H1 (cell line): ENCODE results near the gene SLC28A1. TPM values are rescaled to one million over a fixed set of nuclear protein-coding genes. Genes with fewer than 3 reads are reported as not detected.

Source experiments
- CTCF ChIA-PET: fragments of 300-600 bp; sonication (Branson Sonifier 250); formaldehyde crosslinking; loops from one replicate; lab custom pipeline; 2021; ENCODE audit not compliant: partially characterized antibody; lab: Charles Lee
- POLR2A ChIA-PET: fragments of 300-600 bp; sonication (Branson Sonifier 250); formaldehyde crosslinking; loops from one replicate; lab custom pipeline; 2021; ENCODE audit warnings: inconsistent platforms; ENCODE audit not compliant: partially characterized antibody; lab: Charles Lee
- DNase-seq, 2 experiments: peaks; one replicate each; pipeline versions ENCODE4 v3.0.0 to v3.0.0-alpha.2; 2010 to 2022; ENCODE audit warnings: low spot score in 2 of 2, low read depth in 1 of 2, mixed read lengths in 1 of 2
- FAIRE-seq: peaks from 2 replicates; lab custom pipeline; 2011; peaks lifted over from hg19 to GRCh38; lab: Jason Lieb, UNC
- H2AFZ ChIP-seq: 2 replicates; pipeline ENCODE4 v1.8.1; 2012; ENCODE audit warnings: low read length, inconsistent platforms
- H2AK5ac ChIP-seq: 2 replicates; pipeline ENCODE4 v1.6.1; 2013; ENCODE audit warnings: low read depth, low read length
- H2BK120ac ChIP-seq: replicated peaks from 2 replicates; pipeline ENCODE3; 2013; ENCODE audit warnings: low read depth, low read length, inconsistent platforms
- H2BK12ac ChIP-seq: 2 replicates; pipeline ENCODE4 v1.6.1; 2013; ENCODE audit warnings: low read depth, low read length
- H2BK15ac ChIP-seq: 2 replicates; pipeline ENCODE4 v1.6.1; 2013; ENCODE audit warnings: low read length
- H2BK20ac ChIP-seq: 2 replicates; pipeline ENCODE4 v1.6.1; 2013; ENCODE audit warnings: low read length
- H2BK5ac ChIP-seq: 2 replicates; pipeline ENCODE4 v1.6.1; 2013; ENCODE audit warnings: low read depth, low read length
- H3K14ac ChIP-seq: 2 replicates; pipeline ENCODE4 v1.6.1; 2013; ENCODE audit warnings: inconsistent platforms; ENCODE audit not compliant: insufficient read length
- H3K18ac ChIP-seq: 2 replicates; pipeline ENCODE4 v1.6.1; 2013; ENCODE audit warnings: low read length; ENCODE audit errors: extremely low read depth
- H3K23ac ChIP-seq: 2 replicates; pipeline ENCODE4 v1.6.1; 2013; ENCODE audit warnings: inconsistent platforms; ENCODE audit not compliant: insufficient read length
- H3K23me2 ChIP-seq: 2 replicates; pipeline ENCODE4 v1.6.1; 2013; ENCODE audit warnings: low read depth, low read length
- H3K27ac ChIP-seq: 2 replicates; pipeline ENCODE4 v1.6.1; 2011; ENCODE audit warnings: low read depth, low read length, inconsistent platforms
- H3K27me3 ChIP-seq, 4 experiments: replicated peaks in 1 of 4; 1 replicate in 1 of 4; 2 replicates in 3 of 4; pipeline versions ENCODE4 v1.6.1 to v1.8.1; 2011 to 2013; ENCODE audit warnings: low read length in 3 of 4, mild to moderate bottlenecking in 3 of 4, inconsistent platforms in 2 of 4, mixed read lengths in 2 of 4, moderate library complexity in 1 of 4; ENCODE audit not compliant: control insufficient read depth in 3 of 4, insufficient read depth in 3 of 4; ENCODE audit errors: extremely low read depth in 1 of 4
- H3K36me3 ChIP-seq, 4 experiments: 2 replicates each; pipeline versions ENCODE4 v1.6.1 to v1.8.1; 2011 to 2013; ENCODE audit warnings: mild to moderate bottlenecking in 4 of 4, low read length in 3 of 4, moderate library complexity in 2 of 4, control low read depth in 1 of 4, inconsistent platforms in 1 of 4; ENCODE audit not compliant: insufficient read depth in 4 of 4, control insufficient read depth in 2 of 4
- H3K4ac ChIP-seq: replicated peaks from 2 replicates; pipeline ENCODE3; 2013; ENCODE audit warnings: low read length, low read depth, mixed read lengths, inconsistent platforms; ENCODE audit not compliant: insufficient read length
- H3K4me1 ChIP-seq, 4 experiments: replicated peaks in 1 of 4; 1 replicate in 1 of 4; 2 replicates in 3 of 4; pipeline versions ENCODE4 v1.6.1 to v1.8.1; 2011 to 2013; ENCODE audit warnings: low read length in 3 of 4, inconsistent platforms in 2 of 4, mixed read lengths in 1 of 4; ENCODE audit not compliant: insufficient read depth in 4 of 4, control insufficient read depth in 3 of 4
- H3K4me2 ChIP-seq, 2 experiments: 2 replicates each; pipeline versions ENCODE4 v1.6.1 to v1.8.1; 2011 to 2013; ENCODE audit warnings: low read depth in 2 of 2, low read length in 2 of 2, control low read depth in 1 of 2, inconsistent platforms in 1 of 2, mild to moderate bottlenecking in 1 of 2; ENCODE audit not compliant: insufficient read depth in 1 of 2
- H3K4me3 ChIP-seq, 4 experiments: fragments of 200-600, 300-600 bp in 1 of 4; sonication (generic), shearing (Covaris generic), sonication (Bioruptor Twin) in 1 of 4; 2 replicates each; pipeline versions ENCODE4 v1.5.1 to v1.8.1; 2011 to 2016; ENCODE audit warnings: low read length in 4 of 4, low read depth in 3 of 4, control low read depth in 2 of 4, inconsistent platforms in 2 of 4, mild to moderate bottlenecking in 2 of 4, mixed read lengths in 1 of 4, moderate library complexity in 1 of 4; ENCODE audit not compliant: insufficient read depth in 2 of 4; ENCODE audit errors: extremely low read depth in 1 of 4
- H3K56ac ChIP-seq: replicated peaks from 2 replicates; pipeline ENCODE3; 2013; ENCODE audit warnings: low read depth, mild to moderate bottlenecking, mixed read lengths, low read length, inconsistent platforms; ENCODE audit not compliant: insufficient read length
- H3K79me1 ChIP-seq: 2 replicates; pipeline ENCODE4 v1.6.1; 2013; ENCODE audit warnings: low read depth, low read length, control low read depth
- H3K79me2 ChIP-seq, 2 experiments: 2 replicates each; pipeline versions ENCODE4 v1.6.1 to v1.8.1; 2012 to 2013; ENCODE audit warnings: low read length in 2 of 2, mild to moderate bottlenecking in 2 of 2, inconsistent platforms in 1 of 2; ENCODE audit not compliant: insufficient read depth in 2 of 2, control insufficient read depth in 1 of 2
- H3K9ac ChIP-seq, 4 experiments: replicated peaks in 1 of 4; 1 replicate in 1 of 4; 2 replicates in 3 of 4; pipeline versions ENCODE4 v1.6.1 to v1.8.1; 2011 to 2013; ENCODE audit warnings: low read depth in 3 of 4, low read length in 3 of 4, control low read depth in 2 of 4, mild to moderate bottlenecking in 2 of 4, moderate library complexity in 2 of 4, inconsistent platforms in 1 of 4; ENCODE audit errors: extremely low read depth in 1 of 4
- H3K9me3 ChIP-seq, 2 experiments: 2 replicates each; pipeline versions ENCODE4 v1.6.1 to v1.8.1; 2012 to 2013; ENCODE audit warnings: mild to moderate bottlenecking in 2 of 2, moderate library complexity in 2 of 2, control low read depth in 1 of 2, inconsistent platforms in 1 of 2, low read depth in 1 of 2, low read length in 1 of 2, mixed read lengths in 1 of 2; ENCODE audit not compliant: insufficient read depth in 2 of 2
- H4K20me1 ChIP-seq, 2 experiments: replicated peaks in 1 of 2; 2 replicates each; pipeline versions ENCODE3 to v1.8.1; 2011 to 2013; ENCODE audit warnings: inconsistent platforms in 2 of 2, low read length in 2 of 2, mild to moderate bottlenecking in 1 of 2; ENCODE audit not compliant: insufficient read depth in 2 of 2, control insufficient read depth in 1 of 2
- H4K5ac ChIP-seq: 2 replicates; pipeline ENCODE4 v1.6.1; 2013; ENCODE audit warnings: low read length, low read depth, mixed read lengths, inconsistent platforms; ENCODE audit not compliant: insufficient read length
- H4K8ac ChIP-seq: 2 replicates; pipeline ENCODE4 v1.8.0; 2013; ENCODE audit warnings: mild to moderate bottlenecking, moderate library complexity, low read length, inconsistent platforms; ENCODE audit not compliant: insufficient read depth; ENCODE audit errors: extremely low read depth
- H4K91ac ChIP-seq: replicated peaks from 2 replicates; pipeline ENCODE3; 2013; ENCODE audit warnings: low read length, mixed read lengths, inconsistent platforms; ENCODE audit not compliant: insufficient read length
- ATF2 ChIP-seq: IDR thresholded peaks from 2 replicates; pipeline ENCODE4 v1.6.1; 2012; ENCODE audit warnings: low read length, inconsistent platforms
- BRCA1 ChIP-seq: IDR thresholded peaks from 2 replicates; pipeline ENCODE4 v1.6.1; 2012; ENCODE audit warnings: low read depth, low read length, improper control_type of control experiment
- CHD2 ChIP-seq: IDR thresholded peaks from 2 replicates; pipeline ENCODE4 v1.6.1; 2012; ENCODE audit warnings: low read length, improper control_type of control experiment
- CTBP2 ChIP-seq: IDR thresholded peaks from 2 replicates; pipeline ENCODE4 v1.7.0; 2011; ENCODE audit warnings: borderline replicate concordance, mild to moderate bottlenecking, moderate library complexity, mixed read lengths, low read length; ENCODE audit not compliant: insufficient read depth, insufficient read length
- FOSL1 ChIP-seq: IDR thresholded peaks from 2 replicates; pipeline ENCODE4 v1.6.1; 2011; ENCODE audit warnings: mild to moderate bottlenecking, low read depth, low read length, moderate library complexity; ENCODE audit not compliant: insufficient read depth
- JUN ChIP-seq: IDR thresholded peaks from 2 replicates; pipeline ENCODE4 v1.6.1; 2011; ENCODE audit warnings: low read depth, mild to moderate bottlenecking, improper control_type of control experiment, low read length
- KDM5A ChIP-seq: fragments of 200-600 bp; IDR thresholded peaks from 2 replicates; pipeline ENCODE4 v1.7.1; 2012; ENCODE audit warnings: mild to moderate bottlenecking, low read length, inconsistent platforms, mixed read lengths
- POLR2AphosphoS5 ChIP-seq: IDR thresholded peaks from 2 replicates; pipeline ENCODE4 v1.6.1; 2011; ENCODE audit warnings: low read depth, low read length
- RFX5 ChIP-seq: IDR thresholded peaks from 2 replicates; pipeline ENCODE4 v1.6.1; 2011; ENCODE audit warnings: low read depth, low read length, improper control_type of control experiment, borderline replicate concordance
- YY1 ChIP-seq: IDR thresholded peaks from 2 replicates; pipeline ENCODE4 v1.6.1; 2011; ENCODE audit warnings: low read depth, mild to moderate bottlenecking, low read length
- WGBS, 2 experiments: shearing (Covaris generic) in 1 of 2; methylation state at CpG; one replicate each; pipeline versions ENCODE4 v1.1.6 to v1.1.7; 2013 to 2015; ENCODE audit warnings: low lambda C conversion rate in 2 of 2, mixed read lengths in 2 of 2, inconsistent platforms in 1 of 2, low coverage in 1 of 2, missing lambda C conversion rate in 1 of 2; ENCODE audit not compliant: insufficient replicate concordance in 2 of 2, insufficient coverage in 1 of 2, insufficient read length in 1 of 2; ENCODE audit errors: extremely low coverage in 1 of 2, missing lambda C conversion rate in 1 of 2; 5-methylcytosine and 5-hydroxymethylcytosine counted together
- polyA plus RNA-seq, 7 experiments: library from polyadenylated mRNA; depleted of rRNA in 3 of 7; stranded (reverse) in 5 of 7; unstranded in 2 of 7; fragments of >200 nt in 5 of 7; fragments of 200-250 nt in 2 of 7; gene quantifications; 1 replicate in 5 of 7; 2 replicates in 1 of 7; 4 replicates in 1 of 7; pipeline versions ENCODE4 v1.2.1 to v1.2.3, GENCODE V29; 2011 to 2013; ENCODE audit warnings: missing spikeins in 2 of 7, mixed read lengths in 2 of 7
- total RNA-seq: library from RNA; stranded (reverse); fragmentation: NEBNext Ultra II Directional; extraction: Animal tissue kit (Norgen Biotek cat#: 25700); gene quantifications from 2 replicates; pipeline ENCODE4 v1.2.1, GENCODE V29; 2021
- TF ChIP-seq, protein P1 (sequence below): IDR thresholded peaks from 2 replicates; pipeline ENCODE4 v1.6.1; 2012; ENCODE audit warnings: inconsistent platforms

SLC28A1 gene
- total and polyA plus RNA-seq, 2 of the 8 experiments (the other 6 are each of a cell fraction or from before 2014, with no cell fraction given): 0.09 TPM; not detected in 1

DNA sequence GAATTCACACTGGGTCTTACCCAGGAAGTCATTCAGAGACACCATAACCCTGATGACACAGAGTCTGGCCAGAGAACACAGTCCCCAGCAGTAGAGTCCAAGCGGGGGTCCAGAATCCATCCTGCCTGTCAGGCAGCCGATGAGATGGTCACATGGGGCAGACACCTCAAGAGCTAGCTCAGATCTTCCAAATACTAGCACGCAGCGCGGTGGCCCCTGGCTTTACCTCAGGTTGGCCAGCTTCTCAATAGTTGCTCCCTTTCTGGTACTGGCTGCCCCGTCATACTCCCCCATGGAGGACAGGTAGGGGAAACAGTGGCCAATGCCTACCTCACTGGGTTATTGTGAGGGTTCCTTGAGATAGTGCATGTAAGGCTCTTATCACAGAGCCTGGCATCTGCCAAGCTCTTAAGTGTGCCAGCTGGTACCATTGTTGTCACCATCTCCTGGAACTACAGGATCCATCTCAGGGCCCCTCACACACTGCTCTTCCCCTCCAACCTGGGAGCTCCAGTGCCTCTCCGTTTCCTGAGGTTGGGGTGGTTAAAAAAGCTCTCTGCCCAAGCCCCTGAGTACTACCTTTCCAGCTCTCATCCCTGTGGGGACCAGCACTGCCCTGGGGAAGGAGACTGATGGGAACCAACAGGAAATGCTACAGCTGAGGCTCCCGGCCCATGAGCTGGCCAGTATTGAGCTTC is 3.5 kb upstream of the SLC28A1 start:
- Histone ChIP-seq H3K9ac (no peak overlapping the region), H2AFZ (no peak overlapping the region), H3K4me1 (peaks cover 0 to 4% (median 0%) of the 10 kb centered on the region in 4 experiments; a peak in 1 of 7 replicates), H2BK5ac (no peak overlapping the region), H3K4me3 (no peak overlapping the region), H4K5ac (no peak overlapping the region), H4K91ac (no peak overlapping the region), H3K79me2 (no peaks in the 10 kb centered on the region), H2BK20ac (no peak overlapping the region), H3K9me3 (no peaks in the 10 kb centered on the region), H2AK5ac (no peak overlapping the region), H3K23me2 (no peaks in the 10 kb centered on the region), H2BK12ac (no peak overlapping the region), H3K27ac (no peak overlapping the region), H3K14ac (no peak overlapping the region), H3K23ac (no peak overlapping the region), H4K8ac (no peak overlapping the region; the same call in 1 of the 2 replicates), H3K18ac (no peak overlapping the region), H3K27me3 (no peaks in the 10 kb centered on the region), H3K56ac (no peak overlapping the region), H3K36me3 (no peaks in the 10 kb centered on the region), H3K4ac (no peak overlapping the region), H3K79me1 (no peaks in the 10 kb centered on the region), H2BK120ac (no peak overlapping the region), H3K4me2 (no peak overlapping the region), H2BK15ac (no peak overlapping the region), H4K20me1 (no peaks in the 10 kb centered on the region)
- no peak for DNase-seq
- ChIA-PET CTCF (interaction anchor here (0.8 to 1.5 kb wide), 7 partner anchors 9 to 70 kb away, joined by 3 to 7 read pairs (median 4); no protein-coding TSS in a partner anchor), POLR2A (no interaction called here)
- WGBS, 2 experiments: 83% methylated on average over 8 of the region's 8 CpGs; no CpG with 5 or more reads in 1 of the 2 experiments
- no peak for FAIRE-seq
- TF ChIP-seq BRCA1 (no peak), POLR2AphosphoS5 (no peak), KDM5A (no peak), FOSL1 (no peak), JUN (no peak), ATF2 (no peak), CHD2 (no peak), RFX5 (no peak), YY1 (no peak), CTBP2 (no peak)
- TF ChIP-seq, protein P1, sequence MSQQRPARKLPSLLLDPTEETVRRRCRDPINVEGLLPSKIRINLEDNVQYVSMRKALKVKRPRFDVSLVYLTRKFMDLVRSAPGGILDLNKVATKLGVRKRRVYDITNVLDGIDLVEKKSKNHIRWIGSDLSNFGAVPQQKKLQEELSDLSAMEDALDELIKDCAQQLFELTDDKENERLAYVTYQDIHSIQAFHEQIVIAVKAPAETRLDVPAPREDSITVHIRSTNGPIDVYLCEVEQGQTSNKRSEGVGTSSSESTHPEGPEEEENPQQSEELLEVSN: no peak
